NCI-H1417 (cell line): ENCODE data around the gene UBE2N.

Source experiments
- DNase-seq, 3 experiments: peaks; one replicate each; lab custom pipeline; 2025; lab: John Stamatoyannopoulos, UW

Gene UBE2N

DNA sequence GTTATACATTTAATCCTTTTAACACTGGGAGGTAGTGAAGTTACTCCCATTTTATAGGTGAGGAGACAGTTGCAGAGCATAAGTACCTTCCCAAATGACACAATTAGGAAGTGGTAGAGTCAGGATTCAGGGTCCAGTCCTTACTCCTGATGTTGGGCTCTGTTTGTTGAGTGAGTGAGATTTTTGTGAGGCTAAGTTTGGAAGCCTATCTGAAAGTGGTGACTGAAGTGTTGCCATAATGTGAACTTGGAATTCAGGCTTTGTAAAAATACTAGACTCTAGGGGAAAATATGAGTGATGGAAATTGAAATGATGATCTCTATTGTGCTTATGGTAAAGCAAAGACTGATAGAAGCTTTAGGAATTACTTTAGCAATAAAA, 61.8 kb downstream of the UBE2N start:
- peak in 1 of 3 experiments; percentile 39 for DNase-seq

DNA sequence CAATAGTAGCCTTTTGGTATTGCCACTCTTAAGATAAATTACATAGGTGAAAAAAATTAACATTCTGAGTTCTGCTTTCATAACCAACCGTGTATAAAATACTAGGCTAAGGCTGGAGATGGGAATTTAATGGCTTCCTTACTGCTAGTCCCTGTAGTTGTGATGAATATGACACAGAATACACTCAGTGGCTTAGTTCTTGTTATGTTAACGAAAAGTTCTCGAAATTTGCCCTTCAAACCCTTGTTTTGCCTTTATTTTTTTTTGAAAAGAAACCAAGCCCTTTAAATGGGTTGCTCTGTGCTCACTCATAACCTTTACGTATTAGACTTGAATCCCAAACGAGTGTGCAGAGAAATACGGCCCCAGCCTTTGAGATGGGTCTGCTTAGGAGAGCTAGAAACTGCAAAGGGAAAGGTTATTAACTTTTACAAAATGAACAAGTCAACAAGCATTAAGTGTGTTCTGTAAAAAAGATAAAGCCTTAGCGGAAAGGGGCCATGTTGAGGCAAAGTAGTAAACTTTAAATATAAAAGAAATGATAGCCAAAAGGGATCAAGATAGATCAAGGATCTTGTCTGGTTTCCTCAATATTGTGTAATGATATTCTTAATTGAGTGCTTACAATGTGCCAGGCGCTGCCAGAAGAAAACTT, 62.3 kb downstream of the UBE2N start:
- peak in 2 of 3 experiments; percentile 54 to 57 for DNase-seq

DNA sequence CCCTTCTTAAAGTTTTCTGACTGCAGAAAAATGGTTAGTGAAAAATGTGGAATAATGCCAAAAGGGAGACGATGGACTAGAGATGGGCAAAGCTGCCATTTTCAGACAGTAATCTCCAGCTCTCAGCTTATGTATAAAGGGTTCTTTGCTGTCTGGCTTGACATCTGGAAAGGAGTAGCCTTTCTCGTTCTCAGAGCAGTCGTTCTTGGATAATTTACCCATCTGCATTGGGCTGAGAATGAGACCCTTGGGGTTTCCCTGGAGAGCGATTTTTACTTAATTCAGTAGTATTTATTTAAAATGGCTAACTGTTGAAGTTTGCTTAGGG, 62.8 kb downstream of the UBE2N start:
- DNase-seq: peak; percentile 59 to 82 (median 61)

DNA sequence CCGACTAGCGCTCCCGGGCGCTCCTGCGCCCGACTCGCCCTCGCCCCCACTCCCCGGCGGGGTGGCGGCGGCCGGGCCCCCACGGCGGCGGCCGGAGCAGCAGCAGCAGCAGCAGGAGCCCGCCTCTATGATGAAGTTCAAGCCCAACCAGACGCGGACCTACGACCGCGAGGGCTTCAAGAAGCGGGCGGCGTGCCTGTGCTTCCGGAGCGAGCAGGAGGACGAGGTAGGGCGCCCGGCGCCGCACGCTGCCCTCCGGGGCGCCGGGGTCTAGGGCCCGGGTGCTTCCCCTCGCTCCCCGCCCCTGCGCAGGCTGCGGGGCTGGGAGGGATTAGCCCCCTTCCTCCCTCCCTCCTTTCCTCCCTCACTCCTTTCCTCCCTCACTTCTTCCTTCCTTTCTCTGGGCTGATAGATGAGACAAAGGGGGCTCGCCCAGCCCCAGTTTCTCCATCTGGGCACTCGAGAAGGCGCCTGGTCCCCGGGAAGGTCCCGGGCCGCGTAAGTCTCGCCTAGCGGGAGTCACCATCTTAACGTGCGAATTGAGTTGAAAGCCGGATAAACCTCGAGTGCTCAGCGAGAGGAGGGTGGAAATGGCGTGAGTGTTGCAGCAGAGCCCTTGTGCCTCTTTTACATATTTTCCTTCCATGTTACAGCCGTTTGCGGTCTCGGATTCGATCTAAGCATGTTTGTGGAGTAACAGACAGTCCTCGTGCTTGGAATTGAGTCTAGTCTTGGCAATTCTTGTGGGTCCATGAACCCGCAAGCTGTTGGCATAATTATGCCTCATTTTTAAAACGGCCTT, 63.4 kb downstream of the UBE2N start:
- peak; percentile 59 to 82 (median 69) for DNase-seq

DNA sequence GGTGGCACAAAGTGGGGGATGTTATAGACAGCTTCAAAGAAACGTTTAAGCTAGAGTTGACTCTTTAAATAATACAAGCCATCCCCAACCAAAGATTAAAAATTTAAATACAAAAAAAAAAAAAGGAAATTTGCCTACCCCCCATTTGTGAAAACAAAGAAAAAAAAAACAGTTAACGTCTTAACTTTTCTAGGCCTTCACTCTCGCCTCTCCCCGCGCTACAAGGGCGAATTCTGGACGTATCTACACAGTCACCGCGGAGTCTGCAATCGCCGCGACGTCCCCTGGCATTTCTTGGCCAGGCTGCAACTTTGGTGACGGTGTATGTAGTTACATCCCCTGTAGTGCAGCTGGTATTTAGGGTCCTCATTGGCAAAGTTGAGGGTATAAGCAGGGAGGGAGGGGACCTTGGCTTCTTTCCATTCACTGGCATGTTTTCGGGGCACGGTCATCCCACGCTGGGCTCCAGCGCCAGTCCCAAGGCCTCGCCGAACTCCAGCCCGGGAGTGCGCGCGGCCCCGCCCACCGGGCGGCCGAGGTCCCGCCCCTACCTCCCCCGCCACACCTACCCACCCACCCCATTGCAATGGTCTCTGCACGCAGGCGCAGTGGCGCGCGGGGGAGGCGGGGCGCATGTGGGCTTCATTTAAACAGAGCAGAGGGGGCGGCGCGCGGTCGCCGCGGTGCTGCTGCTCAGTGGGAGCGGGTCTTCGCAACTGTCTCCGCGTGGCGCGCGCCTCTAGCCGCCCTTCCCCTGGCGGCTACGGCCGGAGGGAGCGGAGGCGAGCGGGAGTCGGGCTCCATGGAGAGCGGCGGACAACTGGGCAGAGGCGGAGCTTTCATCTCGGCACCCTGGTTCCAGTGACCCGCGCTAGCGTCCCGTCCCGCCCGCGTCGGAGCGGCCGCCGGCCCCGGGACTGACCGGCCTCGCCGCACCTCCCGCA, 64.2 kb downstream of the UBE2N start, which contains the start of gene NUDT4:
Gene NUDT4 (plus strand): TSS at position 674 of the 944 bp plus-strand sequence. CDS start 398 bp downstream, outside the sequence.
- DNase-seq: peak; percentile 96 to 98 (median 97)

DNA sequence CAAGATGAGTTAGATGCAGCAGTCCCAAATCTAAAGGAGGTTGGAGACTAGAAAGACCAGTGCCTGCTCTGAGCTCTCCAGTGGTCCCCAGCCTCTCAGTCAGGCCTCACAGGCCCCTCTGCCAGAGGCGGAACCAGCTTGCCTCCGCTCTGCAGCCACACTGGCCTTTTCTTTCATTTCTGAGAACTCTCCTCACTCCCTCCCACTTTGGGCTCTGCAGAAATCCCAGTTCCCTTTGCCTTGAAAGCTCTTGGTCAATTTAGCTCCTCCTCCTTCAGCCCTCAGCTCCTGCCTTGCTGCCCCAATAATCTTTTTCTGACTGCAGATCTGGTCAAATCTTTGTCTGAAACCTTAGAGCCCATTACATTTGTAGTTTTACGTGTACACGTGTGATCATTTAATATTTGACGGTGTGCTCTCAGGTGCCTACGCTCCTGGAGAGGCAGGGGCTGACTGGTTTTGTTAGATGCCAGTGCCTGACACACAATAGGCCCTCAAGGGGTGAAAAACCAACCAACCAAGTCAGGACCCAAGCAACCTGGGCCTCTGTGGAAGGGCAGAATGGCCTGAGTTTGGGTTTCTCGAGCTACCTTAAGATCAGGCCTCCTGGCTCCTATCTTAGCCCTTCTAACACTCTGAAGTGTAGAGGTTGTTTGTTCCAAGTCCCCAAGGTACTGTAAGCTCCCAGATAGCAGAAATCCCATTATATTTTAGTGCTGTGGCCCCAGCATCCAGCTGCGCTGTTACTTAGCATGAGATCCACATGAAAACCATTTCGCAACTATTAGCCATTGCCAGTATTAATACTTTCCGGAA, 65.1 kb downstream of the UBE2N start:
- DNase-seq: peak in 1 of 3 experiments; percentile 55

DNA sequence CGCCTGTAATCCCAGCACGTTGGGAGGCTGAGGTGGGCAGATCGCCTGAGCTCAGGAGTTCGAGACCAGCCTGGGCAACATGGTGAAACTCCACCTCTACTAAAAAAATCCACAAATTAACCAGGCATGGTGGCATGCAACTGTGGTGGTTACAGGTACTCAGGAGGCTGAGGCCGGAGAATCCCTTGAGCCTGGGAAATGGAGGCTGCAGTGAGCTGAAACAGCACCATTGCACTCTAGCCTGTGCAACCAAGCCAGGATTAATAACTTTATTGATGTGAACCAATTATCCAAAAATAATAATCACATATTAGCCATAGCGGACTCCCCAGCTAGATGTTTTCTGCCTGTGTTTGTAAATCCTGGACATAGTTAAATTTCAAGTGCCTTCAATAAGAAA, 65.8 kb downstream of the UBE2N start:
- no peak for DNase-seq

DNA sequence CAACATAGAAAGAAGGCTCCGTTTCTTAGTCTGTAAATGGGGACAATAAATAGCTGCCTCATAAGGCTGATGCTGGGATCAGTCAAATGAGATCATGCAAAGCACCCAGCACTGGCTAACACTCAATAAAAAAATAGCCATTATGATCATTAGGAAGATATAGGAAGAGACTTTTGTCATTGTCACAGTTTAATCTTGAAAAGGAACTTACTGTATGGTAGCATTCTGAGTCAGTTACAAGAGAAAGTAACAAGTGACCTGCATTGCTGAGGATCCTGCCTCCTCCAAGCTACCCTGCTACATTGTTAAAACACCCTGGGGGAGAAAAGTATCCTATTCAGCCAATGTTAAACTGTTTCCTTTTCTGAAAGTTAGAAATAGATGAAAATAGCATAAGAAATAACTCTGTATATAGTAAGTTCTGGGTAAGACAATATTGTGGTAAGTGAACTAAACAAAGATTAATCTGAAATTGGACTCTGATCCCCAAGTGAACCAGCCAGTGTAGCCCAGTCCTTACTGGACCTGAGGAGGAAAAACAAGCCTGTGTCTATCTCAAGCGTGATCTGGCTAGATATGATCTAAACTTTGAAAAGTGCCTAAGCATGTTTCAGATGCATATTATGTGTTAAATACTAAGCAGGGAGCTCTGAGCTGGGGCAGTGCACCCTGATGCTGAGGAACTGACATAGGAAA, 67.6 kb downstream of the UBE2N start:
- DNase-seq: no peak

DNA sequence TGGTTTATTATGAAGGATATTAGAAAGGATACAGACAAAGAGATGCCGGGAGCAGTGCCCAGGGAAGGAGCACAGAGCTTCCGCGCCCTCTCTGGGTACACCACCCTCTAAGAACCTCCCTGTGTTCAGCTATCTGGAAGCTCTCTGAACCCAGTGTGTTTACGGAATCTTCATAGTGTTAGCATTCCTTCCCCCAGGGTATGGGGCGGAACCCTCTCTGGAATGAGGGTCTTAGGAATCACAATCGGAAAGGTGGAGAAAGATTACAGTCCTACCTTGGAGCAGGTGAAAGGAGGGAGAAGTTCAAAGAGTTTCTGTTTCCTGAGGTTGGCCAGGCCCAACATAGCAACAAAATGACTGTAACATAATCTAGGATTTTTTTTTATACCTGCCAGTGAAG, 70.8 kb downstream of the UBE2N start:
- DNase-seq: no peak

DNA sequence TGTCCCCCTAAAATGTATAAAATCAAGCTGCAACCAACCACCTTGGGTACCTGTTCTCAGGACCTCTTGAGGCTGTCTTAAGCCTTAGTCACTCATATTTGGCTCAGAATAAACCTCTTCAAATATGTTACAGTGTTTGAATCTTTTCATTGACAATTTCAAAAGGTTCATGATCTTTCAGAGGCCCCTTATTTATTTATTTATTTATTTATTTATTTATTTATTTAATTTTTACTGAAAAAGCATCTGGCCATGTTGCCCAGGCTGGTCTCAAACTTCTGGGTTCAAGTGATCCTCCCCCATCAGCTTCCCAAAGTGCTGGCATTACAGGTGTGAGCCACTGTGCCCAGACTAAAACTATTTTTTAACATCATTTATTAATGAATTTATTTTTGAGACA, 72.2 kb downstream of the UBE2N start:
- no peak for DNase-seq

DNA sequence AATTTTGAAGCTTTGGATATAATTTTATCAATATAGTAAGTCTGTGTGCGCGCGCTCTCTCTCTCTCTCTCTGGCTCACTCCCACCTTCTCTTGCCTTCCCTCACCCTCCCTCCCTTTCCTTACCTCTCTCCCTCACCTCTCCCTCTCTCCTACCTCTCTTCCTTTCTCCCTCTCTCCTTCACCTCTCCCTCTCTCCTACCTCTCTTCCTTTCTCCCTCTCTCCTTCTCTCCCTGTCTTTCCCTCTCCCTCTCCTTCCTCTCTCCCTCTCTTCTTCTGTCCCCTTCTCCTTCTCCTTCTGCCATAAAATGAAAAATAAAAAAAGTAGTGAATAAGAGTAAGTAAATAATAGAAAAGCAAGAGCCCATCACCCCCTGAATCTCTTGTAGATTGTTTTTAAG, 73.0 kb downstream of the UBE2N start:
- no peak for DNase-seq

DNA sequence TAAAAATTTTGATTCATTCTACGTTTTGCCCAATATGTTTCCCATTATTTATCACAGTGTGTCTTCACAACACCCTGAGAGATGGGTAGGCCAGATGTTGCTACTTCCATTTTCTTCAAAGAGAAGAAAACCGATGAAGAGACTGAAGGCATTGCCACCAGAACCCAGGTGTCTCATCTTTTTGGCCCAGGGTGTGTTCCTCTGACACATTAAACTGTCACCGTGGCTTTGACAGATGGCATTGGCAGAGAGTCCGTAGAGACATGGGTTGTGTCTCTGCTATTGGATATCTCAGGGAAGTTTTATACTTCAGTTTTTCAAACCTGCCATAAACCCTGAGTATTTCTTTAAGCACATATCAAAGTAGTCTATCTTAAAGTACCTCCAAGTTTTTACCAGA, 75.3 kb downstream of the UBE2N start:
- DNase-seq: no peak

DNA sequence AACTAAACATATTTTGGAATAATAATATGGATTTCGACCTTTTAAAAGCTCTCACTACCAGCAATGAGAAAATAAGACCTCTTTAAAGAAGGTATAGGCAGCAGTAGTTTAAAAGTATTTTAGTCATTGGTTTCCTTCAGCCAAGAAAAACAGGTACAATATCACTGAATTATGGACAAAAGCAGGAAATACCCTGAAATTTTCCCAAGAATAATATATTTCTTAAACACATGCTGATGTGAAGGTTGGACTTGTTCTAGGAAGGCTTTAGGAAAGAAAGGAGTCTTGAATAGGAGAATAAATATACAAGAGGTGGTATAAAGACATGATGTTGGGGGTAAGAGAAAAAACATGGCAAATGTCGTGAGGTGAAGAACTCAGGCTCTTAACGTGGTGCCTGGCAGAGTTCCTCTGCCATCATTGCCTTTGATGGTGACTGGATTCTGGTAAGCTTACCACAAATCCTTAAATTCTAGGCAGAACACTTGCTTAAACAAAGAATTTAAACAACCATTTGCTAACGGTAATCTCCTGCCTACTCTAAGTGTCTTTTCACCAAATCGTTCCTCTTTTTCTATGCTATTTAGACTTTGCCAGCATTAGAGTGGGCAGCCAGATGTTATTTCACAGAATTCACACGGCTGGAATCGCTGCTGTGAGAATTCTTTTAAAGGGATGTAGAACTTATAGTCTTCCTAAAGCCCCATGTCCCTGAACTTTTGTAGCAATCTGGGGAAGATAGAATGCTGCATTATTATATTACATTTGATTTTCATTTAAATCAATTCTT, 75.9 kb downstream of the UBE2N start:
- DNase-seq: no peak

DNA sequence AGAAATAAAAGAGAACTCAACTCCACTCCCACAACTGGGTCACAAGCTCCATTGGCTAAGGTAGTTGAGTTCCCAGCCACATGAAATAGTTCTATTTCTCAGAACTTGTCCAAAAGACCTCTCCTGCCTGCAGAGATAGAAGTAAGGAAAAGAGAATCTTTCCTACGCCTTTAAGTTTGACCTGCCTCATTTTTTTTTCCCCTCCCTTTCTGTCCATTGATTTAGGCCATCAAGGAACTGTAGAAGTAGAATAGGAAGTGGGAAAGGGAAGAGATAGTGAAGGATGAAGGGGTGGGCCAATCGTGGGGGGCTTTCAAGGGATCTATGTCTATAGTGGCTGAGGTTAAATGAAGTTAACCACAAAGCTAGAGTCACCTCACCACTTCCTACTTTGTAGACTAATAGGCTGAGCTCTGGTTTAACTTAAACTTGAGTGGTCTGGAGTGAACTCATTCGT, 77.9 kb downstream of the UBE2N start:
- DNase-seq: no peak

DNA sequence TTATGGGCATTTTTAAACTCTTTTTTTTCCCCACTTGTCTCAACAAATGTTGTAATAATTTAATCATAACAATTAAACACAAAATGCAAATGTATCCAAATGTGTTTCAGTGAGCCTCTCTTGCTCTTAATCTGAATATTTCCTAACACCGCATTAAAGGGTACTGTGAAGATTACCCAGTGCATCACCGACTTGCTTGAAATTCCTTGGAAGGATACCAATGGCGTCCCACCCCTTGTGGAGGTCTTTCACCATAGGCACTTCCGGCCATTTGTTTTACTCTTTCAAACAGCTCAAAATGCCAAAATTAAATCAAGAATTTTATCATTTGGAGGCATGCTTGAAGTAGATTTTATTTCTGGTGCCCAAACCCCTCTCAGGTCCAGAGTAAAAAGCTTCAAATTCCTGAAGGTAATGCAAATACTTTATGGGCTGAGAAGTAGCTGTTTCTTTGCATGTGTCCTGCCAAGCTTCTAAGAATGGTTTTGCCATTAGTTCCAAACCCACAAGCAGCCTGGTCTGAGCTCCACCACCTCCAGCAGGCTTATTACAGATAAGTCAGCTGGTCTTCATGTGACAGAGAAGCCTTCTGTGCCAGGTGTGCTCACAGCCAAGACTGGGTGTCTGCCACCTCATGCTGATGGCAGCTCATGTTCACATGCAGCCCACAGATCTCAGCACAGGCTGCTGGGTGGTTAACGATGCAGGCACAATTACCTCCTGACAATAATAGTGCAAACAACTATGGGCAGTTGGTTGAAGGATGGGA, 80.4 kb downstream of the UBE2N start:
- peak in 1 of 3 experiments; percentile 29 for DNase-seq

DNA sequence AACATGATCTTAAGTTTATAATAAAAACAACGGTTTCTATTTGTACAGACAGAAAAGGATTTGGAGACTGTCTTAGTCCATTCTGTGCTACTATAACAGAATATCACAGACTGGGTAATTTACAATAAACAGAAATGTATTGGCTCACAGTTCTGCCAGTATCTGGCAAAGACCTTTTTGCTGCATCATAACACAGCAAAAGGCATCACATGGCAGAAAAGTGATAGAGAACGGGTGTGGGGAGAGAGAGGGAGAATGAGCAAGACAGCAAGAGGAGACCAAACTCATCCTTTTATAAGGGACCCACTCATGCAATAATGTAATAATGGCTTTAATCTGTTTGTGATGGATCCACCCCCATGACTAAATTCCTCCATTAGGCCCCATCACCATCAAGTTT, 81.1 kb downstream of the UBE2N start:
- no peak for DNase-seq

DNA sequence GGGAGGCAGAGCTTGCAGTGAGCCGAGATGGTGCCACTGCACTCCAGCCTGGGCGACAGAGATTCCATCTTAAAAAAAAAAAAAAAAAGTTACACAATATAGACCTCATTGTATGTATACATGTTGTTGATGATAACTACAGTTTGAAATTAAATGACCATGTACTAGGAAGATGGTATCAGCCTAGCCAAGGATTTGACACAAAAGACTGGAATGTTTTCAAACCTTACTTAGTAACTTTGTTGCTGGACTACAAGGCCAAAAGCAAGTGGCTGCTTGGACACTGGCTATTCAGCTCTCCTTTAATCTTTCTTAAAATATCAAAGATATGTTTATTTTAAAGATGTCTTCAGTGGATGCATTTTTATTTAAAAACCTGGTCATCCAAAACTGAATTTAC, 82.9 kb downstream of the UBE2N start:
- no peak for DNase-seq

DNA sequence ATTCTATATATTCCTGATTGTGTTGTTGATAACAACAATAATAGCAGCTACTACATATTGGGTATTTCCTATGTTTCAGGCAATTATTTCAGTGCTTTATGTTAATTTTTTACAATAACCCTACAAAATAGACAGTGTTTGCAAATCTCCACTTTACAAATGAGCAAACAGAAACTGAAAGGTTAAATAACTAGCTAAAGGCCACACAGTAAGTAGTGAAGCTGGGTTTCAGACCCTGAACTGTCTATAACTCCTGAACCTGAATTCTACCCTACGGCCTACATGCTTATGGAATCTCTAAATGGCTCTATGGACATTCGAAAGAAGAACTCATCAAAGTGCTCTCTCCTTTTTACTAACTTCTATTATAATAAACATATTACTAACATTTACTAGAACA, 83.7 kb downstream of the UBE2N start:
- DNase-seq: no peak

DNA sequence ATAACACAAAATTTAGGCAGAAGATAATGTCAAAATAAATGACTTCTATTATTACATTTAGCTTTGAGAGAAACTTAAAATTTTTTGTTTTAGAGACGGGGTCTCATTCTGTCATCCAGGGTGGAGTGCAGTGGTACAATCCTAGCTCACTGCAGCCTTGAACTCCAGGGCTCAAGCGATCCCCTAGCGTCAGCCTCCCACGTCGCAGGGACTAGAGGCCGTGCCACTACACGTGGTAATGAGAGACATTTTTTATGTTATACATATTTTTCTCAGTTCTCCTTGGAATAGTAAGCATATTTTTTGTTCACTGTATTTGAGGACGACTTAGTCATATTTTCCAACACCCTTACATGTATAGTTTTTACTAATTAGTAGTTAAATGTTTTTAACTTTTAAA, 85.5 kb downstream of the UBE2N start:
- DNase-seq: no peak
